HG03460 (cell line): ENCODE results near the gene ELOVL3.

Experiments
- ATAC-seq: cut with Tn5 transposase; IDR thresholded peaks from one replicate; pipeline ENCODE4 v1.9.1; 2021; ENCODE audit not compliant: unreplicated experiment

Gene ELOVL3

DNA sequence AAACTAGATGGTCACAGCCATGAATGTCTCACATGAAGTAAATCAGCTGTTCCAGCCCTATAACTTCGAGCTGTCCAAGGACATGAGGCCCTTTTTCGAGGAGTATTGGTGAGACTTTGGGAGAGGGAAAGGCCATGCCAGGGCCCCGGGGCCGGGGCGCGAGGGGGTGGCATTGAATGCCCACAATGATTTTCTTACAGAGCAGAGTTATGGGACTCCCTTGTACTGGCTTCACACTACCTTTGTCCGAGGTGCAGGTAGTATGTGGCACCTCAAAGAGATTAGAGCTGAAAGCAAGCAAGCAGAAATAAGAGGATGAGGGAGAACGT, 407 bp downstream of the ELOVL3 start:
- no peak for ATAC-seq

DNA sequence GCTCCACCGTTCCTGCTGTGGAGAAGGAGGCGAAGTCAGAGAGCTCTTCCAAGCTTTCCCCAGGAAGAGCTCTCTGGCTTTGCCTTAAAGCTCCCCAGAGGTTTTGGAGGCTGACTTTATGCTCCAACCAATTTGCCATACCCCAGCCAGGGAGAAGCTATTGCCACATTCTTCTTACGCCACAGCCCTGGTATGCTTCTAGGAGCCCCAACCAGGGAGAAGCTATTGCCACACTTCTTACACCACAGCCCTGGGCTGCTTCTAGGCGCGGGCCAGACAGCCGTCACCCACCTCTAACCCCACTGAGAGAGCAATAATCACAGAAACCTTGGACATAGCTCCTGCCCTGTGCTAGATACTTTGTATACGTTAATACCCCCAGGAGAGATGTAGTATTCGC, 951 bp downstream of the ELOVL3 start:
- no peak for ATAC-seq

DNA sequence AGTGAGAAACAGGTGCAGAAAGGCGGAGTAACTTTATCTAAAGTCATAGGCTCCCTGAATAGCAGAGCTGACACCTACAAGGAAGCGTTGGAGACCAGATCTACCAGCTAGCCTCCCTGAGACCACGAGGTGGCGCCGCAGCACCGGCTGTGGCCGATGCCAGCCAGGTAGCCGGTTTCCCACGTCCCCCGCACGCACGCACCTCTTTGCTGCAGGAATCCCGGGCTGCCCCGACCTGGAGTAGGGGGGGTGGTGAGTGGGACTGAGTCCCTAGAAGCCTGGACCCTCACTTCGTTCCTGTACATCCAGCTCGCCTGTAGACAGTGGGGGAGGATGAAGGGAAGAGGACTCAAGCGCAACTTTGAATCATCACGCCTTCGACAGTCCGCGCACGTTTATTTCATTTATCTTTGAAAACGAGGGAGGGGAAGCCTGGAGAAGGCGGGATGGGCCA, 3.7 kb downstream of the ELOVL3 start:
- no peak for ATAC-seq

DNA sequence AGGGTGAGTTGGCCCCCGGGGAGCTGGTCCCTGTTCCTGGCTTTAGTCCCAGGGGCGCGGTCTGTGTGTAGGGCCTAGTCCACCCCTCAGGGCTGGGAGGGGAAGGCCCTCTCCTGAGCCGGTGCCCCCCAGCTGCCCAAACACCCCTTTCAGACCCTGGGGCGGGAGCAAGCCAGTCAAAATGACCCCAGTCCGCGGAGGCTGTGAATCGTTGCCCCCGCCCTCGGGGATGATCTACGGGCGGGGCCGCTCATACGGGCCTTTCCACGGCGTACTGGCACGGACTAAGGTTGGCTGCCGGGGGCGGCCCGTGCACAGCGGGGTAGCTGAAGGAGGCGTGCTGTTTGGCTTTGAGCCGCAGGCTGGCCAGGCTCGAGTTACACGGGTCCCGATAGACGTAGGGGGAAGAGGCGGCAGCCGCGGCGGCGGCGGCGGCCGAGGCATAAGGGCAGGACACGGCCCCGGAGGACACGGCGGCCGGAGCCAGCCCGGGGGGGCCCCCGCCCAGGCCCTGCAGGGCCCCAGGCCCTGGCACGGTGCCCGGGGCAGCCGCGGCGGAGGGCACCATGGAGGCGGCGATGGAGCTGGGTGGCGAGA, 4.3 kb downstream of the ELOVL3 start:
- no peak for ATAC-seq

GRCh38 chr10:102230861-102231356, 4.8 kb downstream of the ELOVL3 start:
- ATAC-seq, result no peak

GRCh38 chr10:102231357-102232318, 5.5 kb downstream of the ELOVL3 start:
- no peak for ATAC-seq

DNA sequence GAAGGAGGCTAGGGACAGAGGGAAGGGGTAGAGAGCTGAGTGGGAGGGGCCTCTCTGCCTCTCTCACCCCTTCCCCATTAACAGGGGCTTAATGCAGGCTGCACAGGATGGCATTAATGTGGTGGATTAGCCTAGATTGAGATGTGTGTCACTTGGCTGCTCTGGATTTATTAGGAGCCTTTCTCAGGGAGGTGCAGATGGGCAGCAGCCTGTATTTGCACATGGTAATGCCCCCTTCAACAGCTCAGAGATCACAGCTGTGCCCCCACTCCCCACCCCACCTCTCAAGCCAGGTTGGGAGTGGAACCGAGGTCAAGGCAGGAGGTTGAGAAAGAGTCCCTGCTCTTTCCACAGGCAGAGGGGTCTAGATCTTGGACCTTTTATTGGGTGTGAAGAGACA, 7.9 kb downstream of the ELOVL3 start:
- no peak for ATAC-seq

- ATAC-seq, result no peak
These were observed 8.9 kb downstream of the ELOVL3 start for GRCh38 chr10:102234888-102235597.

DNA sequence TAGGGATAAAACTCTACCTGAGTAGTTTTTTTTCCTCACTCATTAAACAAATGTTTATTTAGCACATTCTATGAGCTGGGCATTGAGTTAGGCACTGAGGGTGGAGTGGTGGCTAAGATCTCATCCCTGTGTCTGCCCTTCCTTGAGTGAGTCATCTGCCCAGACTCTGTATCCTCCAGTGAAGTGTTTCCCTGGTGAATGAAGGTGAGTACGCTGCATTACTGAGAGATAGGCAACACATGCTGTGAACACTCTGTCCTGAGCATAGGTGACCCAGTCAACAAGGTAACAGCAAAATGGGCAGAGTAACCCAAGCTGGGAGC, 9.5 kb downstream of the ELOVL3 start:
- no peak for ATAC-seq

GRCh38 chr10:102236006-102236405, 9.9 kb downstream of the ELOVL3 start:
- ATAC-seq, result no peak

- ATAC-seq, result no peak
These were observed 11.7 kb downstream of the ELOVL3 start for GRCh38 chr10:102237711-102238252.

DNA sequence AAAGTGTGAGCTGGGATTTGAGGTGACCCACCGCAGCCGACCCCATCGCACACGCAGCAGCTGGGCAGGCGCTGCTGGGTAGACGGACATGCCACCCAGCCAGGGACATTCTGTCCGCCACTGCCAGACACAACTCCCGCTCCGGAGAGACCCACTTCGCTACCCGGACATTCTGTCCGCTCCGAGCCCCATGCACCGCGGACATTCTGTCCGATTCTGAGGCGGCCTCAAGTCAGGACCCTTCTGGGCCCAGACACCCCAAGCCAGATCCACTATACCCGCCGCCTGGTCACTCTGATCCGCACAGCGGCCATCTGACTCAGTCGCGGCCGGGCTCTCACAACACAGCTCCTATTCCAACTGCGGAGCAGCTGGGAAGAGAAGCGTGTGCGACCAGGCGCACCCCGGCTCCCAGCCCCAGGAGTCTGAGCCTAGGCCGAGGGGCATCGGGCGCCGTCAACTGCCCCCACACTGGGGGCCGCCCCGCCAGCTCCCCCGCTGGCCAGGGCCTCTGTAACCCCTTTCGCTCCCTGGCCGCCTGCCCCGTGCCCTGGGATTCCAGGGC, 14.4 kb downstream of the ELOVL3 start:
- ATAC-seq, result no peak

DNA sequence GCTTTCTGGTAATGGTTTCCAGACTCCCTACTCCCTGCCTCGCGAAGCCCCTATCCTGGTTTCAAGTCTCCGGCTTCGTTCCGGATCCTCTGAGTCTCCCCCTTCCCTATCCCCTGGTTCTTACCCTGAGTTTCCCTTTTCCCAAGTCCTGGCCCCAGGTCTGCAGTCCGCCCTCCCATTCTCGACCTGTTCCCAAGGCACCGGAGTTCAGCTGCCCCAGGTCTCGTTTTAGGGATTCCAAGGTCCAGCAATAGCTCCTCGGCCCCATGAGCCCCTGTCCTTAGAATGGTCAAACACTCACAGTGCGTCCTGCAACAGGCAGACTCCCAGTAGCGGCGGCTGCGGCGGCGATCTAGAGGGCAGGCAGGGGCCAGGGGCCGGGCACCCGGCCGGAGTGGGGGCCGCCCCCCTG, 14.9 kb downstream of the ELOVL3 start:
- ATAC-seq, result no peak

- peak; percentile 38 for ATAC-seq
These were observed 15.5 kb downstream of the ELOVL3 start, which contains the start of gene PITX3 for GRCh38 chr10:102241444-102242117. PITX3 (minus strand) TSS chr10:102241512; CDS start chr10:102232080, 9,432 bp downstream.

DNA sequence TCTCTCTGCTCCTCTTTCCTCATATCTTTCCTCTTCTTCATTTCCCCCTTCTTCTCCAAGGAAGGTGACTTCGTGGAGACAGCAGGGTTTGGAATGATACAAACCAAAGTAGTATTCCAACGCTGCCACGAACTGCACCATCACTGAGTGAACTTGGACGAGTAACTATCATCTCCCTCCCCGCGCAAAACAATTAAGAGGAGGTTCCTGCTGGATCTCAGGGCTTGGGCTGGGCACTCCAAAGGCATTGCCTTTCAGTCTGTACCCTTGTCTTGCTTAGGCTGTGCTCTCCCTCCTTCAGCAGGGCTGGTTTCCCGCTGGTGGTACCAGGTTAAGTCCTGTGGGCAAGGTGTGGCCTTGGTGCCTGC, 16.0 kb downstream of the ELOVL3 start:
- no peak for ATAC-seq

DNA sequence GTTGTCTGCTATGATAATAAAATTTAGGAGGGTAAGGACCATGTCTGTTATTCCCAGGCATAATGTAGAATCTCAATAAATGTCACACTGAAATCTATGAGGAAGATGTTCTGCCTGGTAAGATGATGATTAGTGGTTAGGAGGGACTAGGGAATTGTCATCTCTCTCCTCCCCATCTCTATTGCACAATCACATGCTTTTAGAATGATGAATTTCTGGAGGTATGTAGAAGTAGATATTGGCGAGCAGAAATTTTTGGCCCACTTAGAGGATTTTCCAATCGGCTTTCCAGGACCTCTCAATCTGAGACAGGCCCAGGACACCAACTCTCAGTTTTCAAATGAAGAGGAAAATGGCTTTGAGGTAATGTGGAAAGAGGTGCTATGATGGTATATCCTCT, 17.2 kb downstream of the ELOVL3 start:
- no peak for ATAC-seq

- ATAC-seq, result peak; percentile 90
These were observed 19.2 kb downstream of the ELOVL3 start, which contains the start of gene GBF1 for GRCh38 chr10:102245082-102245931. GBF1 (plus strand) TSS chr10:102245532; CDS start chr10:102258939, 13,407 bp downstream.

- ATAC-seq, result no peak
These were observed 19.8 kb downstream of the ELOVL3 start for GRCh38 chr10:102245932-102246251.

- ATAC-seq, result no peak
These were observed 20.2 kb downstream of the ELOVL3 start for GRCh38 chr10:102246261-102246660.

- no peak for ATAC-seq
These were observed 21.6 kb downstream of the ELOVL3 start for GRCh38 chr10:102247734-102248133.
